ENCODE results near the gene NUB1. TPM values are rescaled to one million over a fixed set of nuclear protein-coding genes. Genes with fewer than 3 reads are reported as not detected.
A peak's percentile ranks its signal among the peaks of the same experiment; 100 is the strongest.

The NUB1 gene
- total RNA-seq, 2 donors from 2014 or later = 36.8 to 43.8 TPM

- peak; percentile 39 to 67 (median 48) for DNase-seq
- Histone ChIP-seq H3K4me3 (no peak overlapping the region), H3K4me1 (peaks cover 13% of the 10 kb centered on the region), H3K27ac (no peak overlapping the region), H3K36me3 (replicated peaks in 1 of 2; ENCODE audit: insufficient read depth in 1 of 2, low read depth in 2 of 2) (no peaks in the 10 kb centered on the region), H3K27me3 (no peaks in the 10 kb centered on the region), H3K9me3 (no peaks in the 10 kb centered on the region)
- intact Hi-C loops (cut with DNase I) = no loop called here
- ATAC-seq = peak; percentile 58
- no peak for TF ChIP-seq POLR2A (IDR thresholded peaks at IDR 0.05)
- TF ChIP-seq CTCF (IDR thresholded peaks at IDR 0.05) = no peak
- 52 to 61% methylated on average over 11 to 16 of the region's 16 CpGs for WGBS, 2 donors
Measured at GRCh38 chr7:151386301-151387160, 44.9 kb downstream of the NUB1 start.

GRCh38 chr7:151387161-151388006 lies 45.8 kb downstream of the NUB1 start:
- no peaks in the 10 kb centered on the region for H3K27me3 ChIP-seq
- TF ChIP-seq CTCF (IDR thresholded peaks at IDR 0.05) (no peak), POLR2A (IDR thresholded peaks at IDR 0.05) (no peak)
- H3K4me3 ChIP-seq = no peak overlapping the region
- H3K27ac ChIP-seq = no peak overlapping the region
- peak in 1 of 4 donors; percentile 7 for DNase-seq
- no peak for ATAC-seq
- H3K9me3 ChIP-seq = no peaks in the 10 kb centered on the region
- H3K4me1 ChIP-seq = peaks cover 7% of the 10 kb centered on the region
- no peaks in the 10 kb centered on the region for H3K36me3 ChIP-seq (replicated peaks in 1 of 2; ENCODE audit: insufficient read depth in 1 of 2, low read depth in 2 of 2)
- intact Hi-C loops (cut with DNase I) = no loop called here
- WGBS, 2 donors = 80 to 89% methylated on average over 7 to 24 of the region's 24 CpGs

- Histone ChIP-seq H3K4me1 (peaks cover 7% of the 10 kb centered on the region), H3K27ac (no peak overlapping the region), H3K27me3 (no peaks in the 10 kb centered on the region), H3K4me3 (no peak overlapping the region), H3K9me3 (no peaks in the 10 kb centered on the region), H3K36me3 (replicated peaks in 1 of 2; ENCODE audit: insufficient read depth in 1 of 2, low read depth in 2 of 2) (no peaks in the 10 kb centered on the region)
- intact Hi-C loops (cut with DNase I) = no loop called here
- ATAC-seq (no peak), DNase-seq (no peak)
- no peak for TF ChIP-seq CTCF (IDR thresholded peaks at IDR 0.05)
- no peak for TF ChIP-seq POLR2A (IDR thresholded peaks at IDR 0.05)
- 89 to 94% methylated on average over 8 of the region's 8 CpGs for WGBS, 2 donors
Measured at GRCh38 chr7:151388007-151388297, 46.3 kb downstream of the NUB1 start.

GRCh38 chr7:151388430-151388829 lies 46.8 kb downstream of the NUB1 start:
- Histone ChIP-seq H3K9me3 (no peaks in the 10 kb centered on the region), H3K36me3 (replicated peaks in 1 of 2; ENCODE audit: insufficient read depth in 1 of 2, low read depth in 2 of 2) (no peaks in the 10 kb centered on the region), H3K27ac (no peak overlapping the region), H3K4me1 (peaks cover 7% of the 10 kb centered on the region), H3K27me3 (no peaks in the 10 kb centered on the region), H3K4me3 (no peak overlapping the region)
- TF ChIP-seq CTCF (IDR thresholded peaks at IDR 0.05) = no peak
- no peak for TF ChIP-seq POLR2A (IDR thresholded peaks at IDR 0.05)
- DNase-seq (no peak), ATAC-seq (no peak)
- WGBS, 2 donors = 87 to 91% methylated on average over 3 to 10 of the region's 10 CpGs
- intact Hi-C loops (cut with DNase I) = no loop called here
